ENCODE results near the gene VAPA.

The VAPA gene

GRCh38 chr18:9931678-9932077 is 17.9 kb downstream of the VAPA start:
- TF ChIP-seq SUZ12 (IDR thresholded peaks at IDR 0.05), result no peak
- TF ChIP-seq FOXA1 (IDR thresholded peaks at IDR 0.05), result no peak
- TF ChIP-seq ARNT (IDR thresholded peaks at IDR 0.05), result no peak
- no peak for TF ChIP-seq BHLHE40 (IDR thresholded peaks at IDR 0.05; ENCODE audit: borderline replicate concordance)
- TF ChIP-seq NFRKB (IDR thresholded peaks at IDR 0.05), result no peak
- no peak for TF ChIP-seq FOXM1 (IDR thresholded peaks at IDR 0.05; ENCODE audit: borderline replicate concordance)
- TF ChIP-seq PKNOX1 (IDR thresholded peaks at IDR 0.05), result no peak
- no peak for TF ChIP-seq CTBP1 (IDR thresholded peaks at IDR 0.05; ENCODE audit: borderline replicate concordance)
- no peak for TF ChIP-seq SP1 (IDR thresholded peaks at IDR 0.05)
- TF ChIP-seq FOXK2 (IDR thresholded peaks at IDR 0.05), result no peak
- CTCF ChIA-PET, result no interaction called here
- DNase-seq (ENCODE audit: extremely low spot score), result no peak
- POLR2A ChIA-PET, result interaction anchor here (1.1 kb wide), 1 partner anchor 18 kb away, joined by 4 read pairs; the partner anchor contains the start of gene VAPA

GRCh38 chr18:9933865-9934264 is 20.0 kb downstream of the VAPA start:
- no peak for DNase-seq (ENCODE audit: extremely low spot score)
- no peak for TF ChIP-seq L3MBTL2 (conservative IDR thresholded peaks at IDR 0.05)
- no peak for TF ChIP-seq ZNF384 (IDR thresholded peaks at IDR 0.05)
- no peak for TF ChIP-seq HDGF (IDR thresholded peaks at IDR 0.05; ENCODE audit: borderline replicate concordance)
- TF ChIP-seq LEF1 (IDR thresholded peaks at IDR 0.05; ENCODE audit: borderline replicate concordance), result no peak
- TF ChIP-seq ARNT (IDR thresholded peaks at IDR 0.05), result no peak
- no peak for TF ChIP-seq CTBP1 (IDR thresholded peaks at IDR 0.05; ENCODE audit: borderline replicate concordance)
- ChIA-PET CTCF (no interaction called here), POLR2A (no interaction called here)

DNA sequence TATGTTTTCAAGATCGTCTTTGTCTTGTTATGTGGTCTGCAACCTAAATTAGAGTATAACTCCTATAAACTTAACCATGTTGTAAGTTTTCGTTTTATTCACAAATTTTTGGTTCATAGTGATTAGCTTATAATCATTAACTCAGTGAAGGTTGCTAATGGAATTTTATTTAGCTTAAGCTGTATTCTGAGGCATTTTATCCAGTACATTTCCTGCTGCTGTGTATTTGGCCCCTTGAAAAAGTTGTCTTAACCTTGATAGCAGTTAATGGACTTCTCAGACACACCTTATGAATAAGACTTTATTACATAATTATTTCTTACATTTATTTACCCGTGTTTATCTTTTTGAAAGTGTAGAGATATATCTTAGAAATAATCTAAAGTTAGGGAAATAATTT is 20.5 kb downstream of the VAPA start:
- CTCF ChIA-PET, result no interaction called here
- DNase-seq (ENCODE audit: extremely low spot score), result no peak
- TF ChIP-seq ARNT (IDR thresholded peaks at IDR 0.05), result no peak
- no peak for TF ChIP-seq BHLHE40 (IDR thresholded peaks at IDR 0.05; ENCODE audit: borderline replicate concordance)
- no peak for TF ChIP-seq HDGF (IDR thresholded peaks at IDR 0.05; ENCODE audit: borderline replicate concordance)
- TF ChIP-seq PKNOX1 (IDR thresholded peaks at IDR 0.05), result no peak
- no peak for TF ChIP-seq FOXM1 (IDR thresholded peaks at IDR 0.05; ENCODE audit: borderline replicate concordance)
- no peak for TF ChIP-seq ZNF384 (IDR thresholded peaks at IDR 0.05)
- POLR2A ChIA-PET, result no interaction called here

DNA sequence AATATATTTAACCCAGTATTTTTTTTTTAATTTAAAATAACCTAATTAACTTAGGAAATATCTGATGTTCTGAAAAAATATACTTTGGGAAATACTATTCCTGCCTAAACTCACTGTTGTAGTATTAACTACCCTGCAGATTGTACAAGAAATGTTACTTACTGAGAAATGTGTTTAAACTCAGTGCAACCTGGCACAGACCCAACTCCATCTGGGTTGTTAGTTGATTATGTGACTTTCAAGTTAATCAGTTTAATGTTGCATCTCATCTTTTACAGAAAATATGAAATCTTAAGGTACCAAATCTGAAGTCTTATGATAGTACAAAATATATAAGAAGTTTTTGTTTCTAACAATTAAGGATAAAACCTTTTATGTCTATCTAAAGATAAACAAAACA is 27.3 kb downstream of the VAPA start:
- TF ChIP-seq SP1 (IDR thresholded peaks at IDR 0.05), result no peak
- ChIA-PET CTCF (no interaction called here), POLR2A (no interaction called here)
- no peak for DNase-seq (ENCODE audit: extremely low spot score)

GRCh38 chr18:9941660-9942059 is 27.8 kb downstream of the VAPA start:
- ChIA-PET POLR2A (no interaction called here), CTCF (no interaction called here)
- DNase-seq (ENCODE audit: extremely low spot score), result no peak
- TF ChIP-seq ELF4 (IDR thresholded peaks at IDR 0.05) (no peak), FOXK2 (IDR thresholded peaks at IDR 0.05) (no peak), LEF1 (IDR thresholded peaks at IDR 0.05; ENCODE audit: borderline replicate concordance) (no peak), SP1 (IDR thresholded peaks at IDR 0.05) (no peak), TARDBP (IDR thresholded peaks at IDR 0.05) (no peak), FOXA1 (IDR thresholded peaks at IDR 0.05) (no peak), CTBP1 (IDR thresholded peaks at IDR 0.05; ENCODE audit: borderline replicate concordance) (no peak), BHLHE40 (IDR thresholded peaks at IDR 0.05; ENCODE audit: borderline replicate concordance) (no peak), NFRKB (IDR thresholded peaks at IDR 0.05) (no peak), ARNT (IDR thresholded peaks at IDR 0.05) (no peak), SUZ12 (IDR thresholded peaks at IDR 0.05) (no peak), L3MBTL2 (conservative IDR thresholded peaks at IDR 0.05) (no peak), HDGF (IDR thresholded peaks at IDR 0.05; ENCODE audit: borderline replicate concordance) (no peak), ZNF384 (IDR thresholded peaks at IDR 0.05) (no peak), FOXM1 (IDR thresholded peaks at IDR 0.05; ENCODE audit: borderline replicate concordance) (no peak), PKNOX1 (IDR thresholded peaks at IDR 0.05) (no peak)

GRCh38 chr18:9943311-9943710 is 29.5 kb downstream of the VAPA start:
- ChIA-PET CTCF (no interaction called here), POLR2A (interaction anchor here (1.5 kb wide), 1 partner anchor 178 kb away, joined by 4 read pairs; no protein-coding TSS in a partner anchor)
- TF ChIP-seq ZNF384 (IDR thresholded peaks at IDR 0.05) (no peak), SP1 (IDR thresholded peaks at IDR 0.05) (no peak), ELF4 (IDR thresholded peaks at IDR 0.05) (no peak)
- no peak for DNase-seq (ENCODE audit: extremely low spot score)

DNA sequence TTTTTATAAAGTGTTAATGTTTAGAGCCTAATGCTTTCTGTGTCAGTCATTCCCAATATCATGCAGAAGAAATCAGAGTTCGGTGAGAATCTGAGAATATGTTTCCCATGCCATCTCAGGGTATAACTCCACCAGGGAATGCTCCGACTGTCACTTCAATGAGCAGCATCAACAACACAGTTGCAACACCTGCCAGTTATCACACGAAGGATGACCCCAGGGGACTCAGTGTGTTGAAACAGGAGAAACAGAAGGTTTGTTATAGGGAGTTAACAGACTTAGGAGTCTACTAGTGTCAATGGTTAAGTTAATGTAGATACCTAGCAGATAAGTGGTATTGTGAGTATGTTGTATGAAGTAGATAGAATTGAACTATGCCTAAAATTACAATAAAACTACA is 31.0 kb downstream of the VAPA start:
- DNase-seq (ENCODE audit: extremely low spot score), result no peak
- CTCF ChIA-PET, result no interaction called here
- POLR2A ChIA-PET, result no interaction called here
- TF ChIP-seq HDGF (IDR thresholded peaks at IDR 0.05; ENCODE audit: borderline replicate concordance) (no peak), SUZ12 (IDR thresholded peaks at IDR 0.05) (no peak), ELF4 (IDR thresholded peaks at IDR 0.05) (no peak), LEF1 (IDR thresholded peaks at IDR 0.05; ENCODE audit: borderline replicate concordance) (no peak), SP1 (IDR thresholded peaks at IDR 0.05) (no peak), FOXK2 (IDR thresholded peaks at IDR 0.05) (no peak), CTBP1 (IDR thresholded peaks at IDR 0.05; ENCODE audit: borderline replicate concordance) (no peak), PKNOX1 (IDR thresholded peaks at IDR 0.05) (no peak), ARNT (IDR thresholded peaks at IDR 0.05) (no peak), NFRKB (IDR thresholded peaks at IDR 0.05) (no peak), ZNF384 (IDR thresholded peaks at IDR 0.05) (no peak), TARDBP (IDR thresholded peaks at IDR 0.05) (no peak), BHLHE40 (IDR thresholded peaks at IDR 0.05; ENCODE audit: borderline replicate concordance) (no peak), FOXM1 (IDR thresholded peaks at IDR 0.05; ENCODE audit: borderline replicate concordance) (no peak), FOXA1 (IDR thresholded peaks at IDR 0.05) (no peak), L3MBTL2 (conservative IDR thresholded peaks at IDR 0.05) (no peak)

Measured in HEK293T (cell line).